ENCODE results near the gene TSSC4.

Gene TSSC4

GRCh38 chr11:2361565-2361964 is 39.0 kb upstream of the TSSC4 start (continued):
- TF ChIP-seq ZNF791 (tag by site-specific recombination; IDR thresholded peaks at IDR 0.05) = no peak
- TF ChIP-seq GLI2 (tag by site-specific recombination; IDR thresholded peaks at IDR 0.05; ENCODE audit: borderline replicate concordance, low read depth) = no peak
- no peak for TF ChIP-seq ZNF664 (tag by site-specific recombination; IDR thresholded peaks at IDR 0.05)
- no peak for TF ChIP-seq TCF7L2 (IDR thresholded peaks at IDR 0.05; ENCODE audit: borderline replicate concordance, low read depth, low read length)
- TF ChIP-seq ZNF518A (tag by site-specific recombination; conservative IDR thresholded peaks at IDR 0.05; ENCODE audit: low read depth) = no peak
- TF ChIP-seq ZNF596 (tag by site-specific recombination; IDR thresholded peaks at IDR 0.05) = no peak

- ChIA-PET CTCF (interaction anchor here (0.7 kb wide), 1 partner anchor 58 kb away, joined by 3 read pairs; no protein-coding TSS in a partner anchor), POLR2A (interaction anchor here (3.1 kb wide), 1 partner anchor 15 kb away, joined by 16 read pairs; the partner anchor contains the start of gene CD81)
- no peaks in the 10 kb centered on the region for H3K36me3 ChIP-seq (ENCODE audit: control insufficient read depth in 2 of 2, insufficient read depth in 1 of 2, low read length in 2 of 2)
- no peaks in the 10 kb centered on the region for H3K9me3 ChIP-seq (ENCODE audit: control insufficient read depth, insufficient read depth, low read depth, low read length)
- H3K4me1 ChIP-seq (ENCODE audit: control insufficient read depth, insufficient read depth, low read length) = no peaks in the 10 kb centered on the region
- TF ChIP-seq ZNF514 (tag by site-specific recombination; IDR thresholded peaks at IDR 0.05) (no peak), ZNF248 (tag by site-specific recombination; IDR thresholded peaks at IDR 0.05) (no peak), SCRT2 (tag by site-specific recombination; IDR thresholded peaks at IDR 0.05) (peak; percentile 26; the same call in 1 of the 2 replicates)
- H3K27ac ChIP-seq (ENCODE audit: extremely low read depth, low read depth, low read length) = no peak overlapping the region
- no peak overlapping the region for H3K4me3 ChIP-seq (ENCODE audit: low read depth, low read length)
Observed at GRCh38 chr11:2362414-2362813, 38.1 kb upstream of the TSSC4 start.

GRCh38 chr11:2363130-2363529 is 37.4 kb upstream of the TSSC4 start:
- H3K4me1 ChIP-seq (ENCODE audit: control insufficient read depth, insufficient read depth, low read length) = no peaks in the 10 kb centered on the region
- H3K4me3 ChIP-seq (ENCODE audit: low read depth, low read length) = no peak overlapping the region
- H3K27ac ChIP-seq (ENCODE audit: extremely low read depth, low read depth, low read length) = no peak overlapping the region
- TF ChIP-seq KLF9 (tag by site-specific recombination; IDR thresholded peaks at IDR 0.05; ENCODE audit: low read depth) (no peak), ZNF350 (tag by site-specific recombination; IDR thresholded peaks at IDR 0.05) (no peak), REST (tag by site-specific recombination; IDR thresholded peaks at IDR 0.05) (no peak), ZNF169 (tag by site-specific recombination; IDR thresholded peaks at IDR 0.05) (no peak), KLF1 (tag by site-specific recombination; IDR thresholded peaks at IDR 0.05) (no peak), YY1 (tag by site-specific recombination; IDR thresholded peaks at IDR 0.05) (no peak), ZNF558 (tag by site-specific recombination; IDR thresholded peaks at IDR 0.05) (no peak), ZNF184 (tag by site-specific recombination; IDR thresholded peaks at IDR 0.05) (no peak), MEIS1 (CRISPR knock-in tag; IDR thresholded peaks at IDR 0.05; ENCODE audit: borderline replicate concordance) (no peak), KLF16 (tag by site-specific recombination; IDR thresholded peaks at IDR 0.05) (no peak), ZNF596 (tag by site-specific recombination; IDR thresholded peaks at IDR 0.05) (no peak), ZSCAN4 (tag by site-specific recombination; IDR thresholded peaks at IDR 0.05) (no peak), ZNF174 (tag by site-specific recombination; IDR thresholded peaks at IDR 0.05) (no peak), ZNF433 (tag by site-specific recombination; IDR thresholded peaks at IDR 0.05; ENCODE audit: low read depth) (no peak), ZNF423 (tag by site-specific recombination; IDR thresholded peaks at IDR 0.05) (no peak), MZF1 (tag by site-specific recombination; IDR thresholded peaks at IDR 0.05; ENCODE audit: borderline replicate concordance) (no peak), ZNF335 (tag by site-specific recombination; conservative IDR thresholded peaks at IDR 0.05) (no peak)
- H3K9me3 ChIP-seq (ENCODE audit: control insufficient read depth, insufficient read depth, low read depth, low read length) = no peaks in the 10 kb centered on the region
- H3K36me3 ChIP-seq (ENCODE audit: control insufficient read depth in 2 of 2, insufficient read depth in 1 of 2, low read length in 2 of 2) = no peaks in the 10 kb centered on the region
- POLR2A ChIA-PET = interaction anchor here (3.1 kb wide), 1 partner anchor 15 kb away, joined by 16 read pairs; the partner anchor contains the start of gene CD81
- CTCF ChIA-PET = interaction anchor here (0.7 kb wide), 1 partner anchor 58 kb away, joined by 3 read pairs; no protein-coding TSS in a partner anchor
